ENCODE data around the gene CHEK2. TPM values are rescaled to one million over a fixed set of nuclear protein-coding genes. Genes with fewer than 3 reads are reported as not detected.

The CHEK2 gene
- total RNA-seq, 1 experiment from 2014 or later, result 61.1 TPM

GRCh38 chr22:28788601-28789000 is 47.0 kb upstream of the CHEK2 start:
- Mint-ChIP-seq H3K36me3 (ENCODE audit: insufficient read depth in 1 of 3, low read depth in 3 of 3) (peaks cover 23 to 54% (median 54%) of the 10 kb centered on the region in 3 experiments; a peak in 6 of 7 replicates), H3K27ac (no peak overlapping the region; a peak in 1 of 7 replicates), H3K4me1 (no peaks in the 10 kb centered on the region), H3K27me3 (ENCODE audit: low read depth) (no peaks in the 10 kb centered on the region), H3K4me3 (no peak overlapping the region), H3K9me3 (no peaks in the 10 kb centered on the region; a peak in 1 of 5 replicates)
- Histone ChIP-seq H3K56ac (ENCODE audit: insufficient read length, low read depth, low read length) (no peak overlapping the region), H3K4me2 (ENCODE audit: insufficient read depth, insufficient read length, low read length) (no peak overlapping the region), H3K18ac (ENCODE audit: insufficient read length, low read depth, low read length) (no peak overlapping the region), H3K9me3 (ENCODE audit: control insufficient read depth, low read depth, low read length) (no peaks in the 10 kb centered on the region), H2BK5ac (ENCODE audit: insufficient read length, low read length) (no peak overlapping the region), H4K20me1 (ENCODE audit: control insufficient read depth, insufficient read depth, insufficient read length) (no peaks in the 10 kb centered on the region), H2BK20ac (ENCODE audit: low read depth, low read length, poor library complexity, severe bottlenecking) (no peak overlapping the region), H4K91ac (ENCODE audit: insufficient read length, low read depth, low read length) (no peak overlapping the region), H3K14ac (ENCODE audit: insufficient read depth, low read length) (no peak overlapping the region), H4K5ac (ENCODE audit: insufficient read length, low read depth, low read length) (no peak overlapping the region), H3K23me2 (ENCODE audit: insufficient read length, low read depth, low read length, poor library complexity, severe bottlenecking) (no peaks in the 10 kb centered on the region), H4K8ac (replicated peaks; ENCODE audit: insufficient read length, low read depth, low read length) (no peak overlapping the region), H3K9ac (ENCODE audit: extremely low read depth, insufficient read length, low read length) (no peak overlapping the region), H2BK15ac (ENCODE audit: low read depth, low read length) (no peak overlapping the region), H3K27me3 (ENCODE audit: insufficient read depth, low read length) (no peaks in the 10 kb centered on the region), H3K23ac (ENCODE audit: insufficient read length, low read depth, low read length) (no peak overlapping the region), H2BK120ac (ENCODE audit: low read depth, low read length, poor library complexity, severe bottlenecking) (no peak overlapping the region), H3K79me2 (ENCODE audit: insufficient read depth, low read length) (no peaks in the 10 kb centered on the region), H3K4me1 (ENCODE audit: insufficient read depth, low read length) (no peaks in the 10 kb centered on the region), H3K79me1 (ENCODE audit: insufficient read depth, low read depth, low read length, poor library complexity, severe bottlenecking) (no peaks in the 10 kb centered on the region), H3T11ph (ENCODE audit: low read length) (no peak overlapping the region), H2AK5ac (ENCODE audit: insufficient read length, low read length) (no peak overlapping the region), H2AFZ (ENCODE audit: low read length) (no peak overlapping the region), H3K4ac (ENCODE audit: low read depth, low read length) (no peak overlapping the region), H2BK12ac (ENCODE audit: insufficient read length, low read depth, low read length) (no peak overlapping the region), H3K27ac (ENCODE audit: insufficient read length, low read depth, low read length) (no peak overlapping the region)
- no peak for DNase-seq
- TF ChIP-seq CTCF (conservative IDR thresholded peaks at IDR 0.05), result no peak
- WGBS (ENCODE audit: extremely low coverage, insufficient read length, low lambda C conversion rate), result 100% methylated on average over 1 of the region's 3 CpGs

All from H9 (cell line).